Naive thymus-derived CD8-positive, alpha-beta T cell (primary cell): ENCODE results near the gene POP4. TPM values are rescaled to one million over a fixed set of nuclear protein-coding genes. Genes with fewer than 3 reads are reported as not detected.
"Not testable (repeated sequence)": the region's sequence is repeated elsewhere in the genome, so short reads cannot be mapped to it uniquely, and the experiment has no call there.

Source experiments
- ATAC-seq, 2 donors: fragments of 150-1000 bp; cut with Tn5 transposase in 1 of 2; sonication (Bioruptor Pico), chemical (Tn5 transposase) in 1 of 2; 1 replicate in 1 of 2; 2 replicates in 1 of 2; pipeline ENCODE4 v1.10.0; 2021; ENCODE audit warnings: mild to moderate bottlenecking in 2 of 2, moderate library complexity in 2 of 2
- POLR2A ChIA-PET: fragments of 350-600 bp; sonication (Branson Sonifier 250); formaldehyde crosslinking; loops from one replicate; lab custom pipeline; 2021; ENCODE audit warnings: antibody characterized with exemption; lab: Charles Lee
- DNase-seq, 10 donors: peaks; one replicate each; pipeline versions ENCODE4 v3.0.0 to v3.0.0-alpha.2; 2020 to 2022
- H3K27ac Mint-ChIP-seq, 10 donors: one replicate each; pipeline ENCODE4 v1.8.0; 2020 to 2022; ENCODE audit warnings: mild to moderate bottlenecking in 10 of 10, mixed read lengths in 10 of 10, moderate library complexity in 4 of 10, inconsistent platforms in 1 of 10
- H3K27me3 Mint-ChIP-seq, 5 donors: one replicate each; pipeline ENCODE4 v1.8.0; 2021 to 2022; ENCODE audit warnings: mixed read lengths in 5 of 5
- H3K36me3 Mint-ChIP-seq, 3 donors: one replicate each; pipeline ENCODE4 v1.8.0; 2020 to 2022; ENCODE audit warnings: mixed read lengths in 3 of 3, mild to moderate bottlenecking in 2 of 3, inconsistent platforms in 1 of 3
- H3K4me1 Mint-ChIP-seq, 4 donors: one replicate each; pipeline ENCODE4 v1.8.0; 2021 to 2022; ENCODE audit warnings: mixed read lengths in 4 of 4
- H3K4me3 Mint-ChIP-seq, 10 donors: one replicate each; pipeline ENCODE4 v1.8.0; 2020 to 2022; ENCODE audit warnings: mild to moderate bottlenecking in 10 of 10, mixed read lengths in 10 of 10, moderate library complexity in 6 of 10, inconsistent platforms in 1 of 10
- H3K9me3 Mint-ChIP-seq, 9 donors: one replicate each; pipeline ENCODE4 v1.8.0; 2020 to 2022; ENCODE audit warnings: mixed read lengths in 9 of 9, mild to moderate bottlenecking in 3 of 9, inconsistent platforms in 1 of 9, moderate library complexity in 1 of 9
- polyA plus RNA-seq, 3 donors: library from polyadenylated mRNA; unstranded; fragments of 300-500 nt; fragmentation: Illumina TruSeq; gene quantifications; one replicate each; pipeline ENCODE4 v1.2.3, GENCODE V29; 2021
- total RNA-seq, 8 experiments: library from RNA in 2 of 8; stranded (reverse) in 2 of 8; gene quantifications; one replicate each; pipeline ENCODE4 v1.2.3 and lab custom pipeline; 2021 to 2026

Gene POP4
- total RNA-seq, result 10 to 100 TPM; 67.5 to 67.9 TPM
- polyA plus RNA-seq, result 100 to 1,000 TPM; 125 to 130 (median 127) TPM
- total RNA-seq (lab: John Stamatoyannopoulos, UW), result 18.7 to 84.6 (median 35.7) reads per million in 6 experiments

- H3K4me3 Mint-ChIP-seq, result peak within 1 kb of the TSS; percentile 96 to 100 (median 100)
- POLR2A ChIA-PET, result interaction anchor here (0.6 to 8.8 kb wide), 31 partner anchors 9 to 1812 kb away, joined by 3 to 153 read pairs (median 7); partner anchors contain the start of genes C19orf12, PLEKHF1 and URI1
- DNase-seq (peak; percentile 94 to 99 (median 97)), ATAC-seq (peak; percentile 84 to 85)
- H3K27ac Mint-ChIP-seq, result peak within 1 kb of the TSS; percentile 99 to 100 (median 100)
- H3K4me1 Mint-ChIP-seq, result peaks cover 13 to 34% (median 30%) of the 10 kb centered on the region in 4 donors
- peaks cover 0 to 4% (median 0%) of the 10 kb centered on the region in 5 donors for H3K27me3 Mint-ChIP-seq
- peaks cover 0 to 21% (median 12%) of the 10 kb centered on the region in 3 donors for H3K36me3 Mint-ChIP-seq
- no peaks in the 10 kb centered on the region for H3K9me3 Mint-ChIP-seq
Observed at GRCh38 chr19:29605653-29606419, at the start of gene POP4. Gene POP4 (plus strand): TSS chr19:29606283. CDS start chr19:29606319, 36 bp downstream.

- H3K4me1 Mint-ChIP-seq, H3K4me3 Mint-ChIP-seq, POLR2A ChIA-PET, DNase-seq, H3K27ac Mint-ChIP-seq, ATAC-seq: not testable (repeated sequence)
- Mint-ChIP-seq H3K27me3 (peaks cover 3 to 43% (median 11%) of the 10 kb centered on the region in 5 donors), H3K36me3 (peaks cover 0 to 24% (median 0%) of the 10 kb centered on the region in 3 donors), H3K9me3 (peaks cover 8 to 66% (median 37%) of the 10 kb centered on the region in 9 donors)
Observed at GRCh38 chr19:29559110-29559509, 47.0 kb upstream of the POP4 start.

- no peak overlapping the region for H3K4me3 Mint-ChIP-seq
- ATAC-seq (no peak), DNase-seq (no peak)
- peaks cover 0 to 1% (median 0%) of the 10 kb centered on the region in 4 donors for H3K4me1 Mint-ChIP-seq
- POLR2A ChIA-PET, result no interaction called here
- H3K9me3 Mint-ChIP-seq, result peaks cover 8 to 59% (median 31%) of the 10 kb centered on the region in 9 donors
- peaks cover 0 to 17% (median 0%) of the 10 kb centered on the region in 3 donors for H3K36me3 Mint-ChIP-seq
- H3K27ac Mint-ChIP-seq, result no peak overlapping the region
- H3K27me3 Mint-ChIP-seq, result peaks cover 5 to 49% (median 14%) of the 10 kb centered on the region in 5 donors
Observed at GRCh38 chr19:29559743-29560142, 46.3 kb upstream of the POP4 start.

GRCh38 chr19:29560313-29561075 lies 45.6 kb upstream of the POP4 start:
- DNase-seq (no peak), ATAC-seq (no peak)
- peaks cover 0 to 2% (median under 1%) of the 10 kb centered on the region in 4 donors for H3K4me1 Mint-ChIP-seq
- H3K4me3 Mint-ChIP-seq, result no peak overlapping the region
- peaks cover 2 to 52% (median 26%) of the 10 kb centered on the region in 9 donors for H3K9me3 Mint-ChIP-seq
- peaks cover 10 to 49% (median 13%) of the 10 kb centered on the region in 5 donors for H3K27me3 Mint-ChIP-seq
- POLR2A ChIA-PET, result no interaction called here
- H3K27ac Mint-ChIP-seq, result no peak overlapping the region
- peaks cover 0 to 10% (median 0%) of the 10 kb centered on the region in 3 donors for H3K36me3 Mint-ChIP-seq

- Mint-ChIP-seq H3K27ac (no peak overlapping the region), H3K4me3 (no peak overlapping the region), H3K9me3 (peaks cover 0 to 42% (median 20%) of the 10 kb centered on the region in 9 donors), H3K27me3 (peaks cover 12 to 49% (median 20%) of the 10 kb centered on the region in 5 donors), H3K36me3 (peaks cover 0 to 9% (median 0%) of the 10 kb centered on the region in 3 donors), H3K4me1 (peaks cover 0 to 2% (median under 1%) of the 10 kb centered on the region in 4 donors)
- ATAC-seq (no peak), DNase-seq (no peak)
- POLR2A ChIA-PET, result no interaction called here
Observed at GRCh38 chr19:29561601-29562000, 44.5 kb upstream of the POP4 start.

- POLR2A ChIA-PET, result no interaction called here
- Mint-ChIP-seq H3K4me1 (peaks cover 0 to 3% (median under 1%) of the 10 kb centered on the region in 4 donors), H3K9me3 (peaks cover 0 to 32% (median 17%) of the 10 kb centered on the region in 9 donors), H3K27ac (peak overlapping the region in 1 of 10 donors; percentile 45), H3K4me3 (no peak overlapping the region), H3K36me3 (peaks cover 0 to 9% (median 0%) of the 10 kb centered on the region in 3 donors), H3K27me3 (peaks cover 11 to 58% (median 29%) of the 10 kb centered on the region in 5 donors)
- DNase-seq (no peak), ATAC-seq (no peak)
Observed at GRCh38 chr19:29562299-29563297, 43.5 kb upstream of the POP4 start.

GRCh38 chr19:29563486-29564101 lies 42.5 kb upstream of the POP4 start:
- Mint-ChIP-seq H3K27ac (no peak overlapping the region), H3K27me3 (peaks cover 11 to 66% (median 32%) of the 10 kb centered on the region in 5 donors), H3K4me1 (peaks cover 0 to 3% (median under 1%) of the 10 kb centered on the region in 4 donors), H3K9me3 (peaks cover 0 to 22% (median 13%) of the 10 kb centered on the region in 9 donors), H3K36me3 (peaks cover 0 to 9% (median 0%) of the 10 kb centered on the region in 3 donors), H3K4me3 (no peak overlapping the region)
- POLR2A ChIA-PET, result no interaction called here
- DNase-seq (no peak), ATAC-seq (no peak)

GRCh38 chr19:29564574-29565005 lies 41.5 kb upstream of the POP4 start:
- H3K27ac Mint-ChIP-seq, result no peak overlapping the region
- ATAC-seq, result no peak
- POLR2A ChIA-PET, result no interaction called here

GRCh38 chr19:29565171-29565570 lies 40.9 kb upstream of the POP4 start:
- no peak for ATAC-seq
- Mint-ChIP-seq H3K27me3 (peaks cover 11 to 78% (median 32%) of the 10 kb centered on the region in 5 donors), H3K27ac (peak overlapping the region in 1 of 10 donors; percentile 82), H3K36me3 (peaks cover 0 to 2% (median 0%) of the 10 kb centered on the region in 3 donors), H3K9me3 (peaks cover 0 to 8% (median 2%) of the 10 kb centered on the region in 9 donors), H3K4me1 (peaks cover 0 to 3% (median under 1%) of the 10 kb centered on the region in 4 donors), H3K4me3 (no peak overlapping the region)
- POLR2A ChIA-PET, result no interaction called here
- no peak for DNase-seq

More at GRCh38 chr19:29564574-29565005, 41.5 kb upstream of the POP4 start:
- peaks cover 11 to 72% (median 32%) of the 10 kb centered on the region in 5 donors for H3K27me3 Mint-ChIP-seq
- H3K4me3 Mint-ChIP-seq, result no peak overlapping the region
- H3K4me1 Mint-ChIP-seq, result peaks cover 0 to 3% (median under 1%) of the 10 kb centered on the region in 4 donors
- DNase-seq, result no peak
- H3K36me3 Mint-ChIP-seq, result peaks cover 0 to 8% (median 0%) of the 10 kb centered on the region in 3 donors
- H3K9me3 Mint-ChIP-seq, result peaks cover 0 to 14% (median 6%) of the 10 kb centered on the region in 9 donors

GRCh38 chr19:29566496-29567054 lies 39.5 kb upstream of the POP4 start:
- H3K27ac Mint-ChIP-seq, result no peak overlapping the region
- POLR2A ChIA-PET, result no interaction called here
- H3K4me1 Mint-ChIP-seq, result peaks cover 0 to 3% (median under 1%) of the 10 kb centered on the region in 4 donors
- peaks cover 0 to 2% (median 0%) of the 10 kb centered on the region in 9 donors for H3K9me3 Mint-ChIP-seq
- no peaks in the 10 kb centered on the region for H3K36me3 Mint-ChIP-seq
- peaks cover 11 to 91% (median 34%) of the 10 kb centered on the region in 5 donors for H3K27me3 Mint-ChIP-seq
- no peak overlapping the region for H3K4me3 Mint-ChIP-seq
- ATAC-seq (no peak), DNase-seq (no peak)
